Measurements from ENCODE around the gene CD86.
"Not testable (repeated sequence)": the region's sequence is repeated elsewhere in the genome, so short reads cannot be mapped to it uniquely, and the experiment has no call there.

Gene CD86, protein sequence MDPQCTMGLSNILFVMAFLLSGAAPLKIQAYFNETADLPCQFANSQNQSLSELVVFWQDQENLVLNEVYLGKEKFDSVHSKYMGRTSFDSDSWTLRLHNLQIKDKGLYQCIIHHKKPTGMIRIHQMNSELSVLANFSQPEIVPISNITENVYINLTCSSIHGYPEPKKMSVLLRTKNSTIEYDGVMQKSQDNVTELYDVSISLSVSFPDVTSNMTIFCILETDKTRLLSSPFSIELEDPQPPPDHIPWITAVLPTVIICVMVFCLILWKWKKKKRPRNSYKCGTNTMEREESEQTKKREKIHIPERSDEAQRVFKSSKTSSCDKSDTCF

DNA sequence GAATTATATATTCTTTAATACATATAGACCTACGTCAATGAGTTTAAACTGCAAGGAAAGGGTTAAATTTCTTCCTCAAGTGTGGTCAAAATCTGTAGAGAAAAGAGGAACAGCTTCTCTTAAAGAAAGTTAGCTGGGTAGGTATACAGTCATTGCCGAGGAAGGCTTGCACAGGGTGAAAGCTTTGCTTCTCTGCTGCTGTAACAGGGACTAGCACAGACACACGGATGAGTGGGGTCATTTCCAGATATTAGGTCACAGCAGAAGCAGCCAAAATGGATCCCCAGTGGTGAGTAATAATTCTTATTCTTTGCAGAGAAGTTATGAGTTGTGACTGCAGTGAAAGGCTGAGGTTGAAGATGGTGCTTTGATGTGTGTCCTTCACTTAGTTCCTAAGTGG lies at the start of gene CD86:
Gene CD86 (plus strand): TSS at position 148 of the 400 bp plus-strand sequence. CDS start 128 bp downstream, at position 276.
- DNase-seq: peak; percentile 62

GRCh38 chr3:122006267-122006666 lies 48.9 kb upstream of the CD86 start:
- no peak for DNase-seq

DNA sequence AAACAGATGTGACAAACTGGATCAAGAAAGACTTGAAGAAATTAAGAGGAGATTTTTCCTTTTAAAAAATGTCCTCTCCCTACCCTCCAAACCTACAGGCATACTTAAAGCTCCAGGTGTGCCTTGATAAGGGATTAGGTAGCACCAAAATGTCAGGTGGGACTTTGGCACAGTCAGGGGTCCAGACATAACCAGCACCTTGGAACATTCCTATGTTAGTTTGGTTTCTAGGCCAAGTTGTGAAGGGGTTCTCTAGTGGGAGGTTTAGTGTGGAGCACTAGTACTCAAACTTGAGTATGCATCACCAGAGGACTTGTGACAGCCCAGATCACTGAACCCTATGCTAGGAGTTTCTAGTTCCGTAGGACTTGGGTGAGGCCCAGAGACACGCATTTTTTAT lies 47.0 kb upstream of the CD86 start:
- no peak for DNase-seq

- DNase-seq: no peak
Observed at GRCh38 chr3:122010506-122010905, 44.7 kb upstream of the CD86 start.

GRCh38 chr3:122011396-122011795 lies 43.8 kb upstream of the CD86 start:
- no peak for DNase-seq

DNA sequence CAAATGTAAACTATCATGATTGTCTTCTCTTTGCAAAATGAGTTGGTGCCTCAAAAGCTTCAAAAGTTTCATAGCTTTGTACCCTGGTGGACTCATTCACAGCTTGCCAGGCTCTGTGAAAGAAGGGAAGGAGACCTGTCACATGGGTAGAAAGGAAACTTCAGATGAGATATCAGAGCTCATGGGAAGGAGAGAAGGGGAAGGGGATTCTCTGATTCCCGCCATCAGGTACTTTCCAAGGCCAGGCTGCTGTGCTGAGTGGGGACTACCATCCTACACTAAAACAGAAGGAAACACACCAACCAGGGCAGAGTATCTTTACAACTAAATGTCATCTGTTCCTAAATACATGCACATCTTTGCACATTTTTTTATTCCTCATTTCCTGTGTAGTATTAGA lies 42.3 kb upstream of the CD86 start:
- no peak for DNase-seq

DNA sequence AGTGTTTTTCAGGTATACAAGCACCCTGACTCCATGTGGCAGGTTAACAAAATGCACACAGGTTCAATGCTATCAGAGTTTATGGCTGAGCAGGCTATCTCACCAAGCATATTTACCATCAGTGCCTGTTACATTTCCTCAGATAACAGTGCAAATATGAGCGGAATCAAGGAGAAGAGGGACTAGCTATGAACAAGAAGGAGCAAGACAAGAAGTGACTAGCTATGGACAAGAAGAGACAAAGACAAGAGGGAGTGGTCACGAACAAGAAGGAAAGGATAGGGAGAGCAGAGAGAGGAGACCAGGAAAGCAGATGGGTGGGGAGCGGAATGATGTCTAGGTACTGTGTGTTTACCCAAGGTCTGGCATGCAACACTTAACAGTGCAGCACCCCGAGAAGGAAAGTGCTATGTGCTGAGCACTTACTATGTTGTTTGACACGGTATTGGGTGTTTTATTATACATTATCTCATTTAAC lies 41.7 kb upstream of the CD86 start:
- DNase-seq: no peak

DNA sequence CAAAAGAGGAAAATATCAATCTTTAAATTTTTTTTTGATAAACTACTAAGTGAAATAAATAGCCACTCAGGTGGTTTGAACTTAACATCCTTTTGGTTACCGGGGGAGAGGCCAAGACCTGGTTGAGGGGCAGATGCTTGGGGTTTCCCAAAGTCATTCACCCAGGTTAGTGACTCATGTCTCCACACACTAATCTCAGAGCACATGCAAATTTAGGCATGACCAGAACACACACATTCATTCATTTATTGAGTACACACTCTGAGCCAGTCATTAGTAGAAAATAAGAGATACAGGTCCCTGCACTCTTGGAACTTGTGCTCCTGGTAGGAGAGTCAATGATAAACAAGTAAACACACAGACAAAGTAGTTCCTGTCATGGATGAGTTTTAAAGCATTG lies 40.4 kb upstream of the CD86 start:
- DNase-seq: no peak

DNA sequence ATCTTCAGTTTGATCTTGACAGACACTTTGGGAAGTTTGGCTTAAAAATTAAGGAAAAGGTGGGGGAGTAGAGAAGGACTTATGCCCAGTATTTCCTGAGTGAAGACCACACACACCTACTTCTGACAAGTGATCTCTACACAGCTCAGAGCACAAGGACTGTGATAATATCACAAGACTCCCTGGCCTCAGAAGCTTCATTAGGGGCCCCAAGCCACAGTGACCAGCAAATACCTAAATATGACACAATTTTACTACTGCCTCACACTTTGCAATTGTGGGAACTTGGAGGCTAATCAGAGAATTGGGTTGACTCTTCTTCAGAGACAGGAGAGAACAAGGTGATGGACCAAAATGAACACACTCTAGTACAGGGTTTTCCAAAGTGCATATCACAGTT lies 35.7 kb upstream of the CD86 start:
- peak; percentile 43 for DNase-seq

DNA sequence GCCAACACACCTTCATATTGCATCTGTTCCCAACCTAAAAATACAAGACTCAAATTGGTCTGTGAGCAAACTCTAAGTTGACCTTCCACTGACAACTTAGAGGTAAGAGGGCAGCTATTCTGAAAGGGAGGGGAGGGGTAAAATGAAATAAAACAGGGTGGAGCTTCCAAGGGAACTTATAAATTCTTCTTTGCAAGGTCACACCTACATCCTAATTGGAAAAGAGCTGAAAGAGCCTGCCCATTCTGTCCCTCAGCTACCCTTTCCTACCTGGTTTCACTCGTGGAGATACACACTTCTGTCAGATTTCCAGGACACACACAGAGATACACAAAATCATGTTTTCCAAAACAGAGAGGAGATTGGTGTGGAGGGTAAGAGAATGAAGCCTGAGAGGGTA lies 34.1 kb upstream of the CD86 start:
- DNase-seq: no peak

GRCh38 chr3:122021811-122022401 lies 33.3 kb upstream of the CD86 start, which contains the start of gene ILDR1:
Gene ILDR1 (minus strand): TSS chr3:122022247. CDS start chr3:122022077, 170 bp downstream.
- DNase-seq: no peak

DNA sequence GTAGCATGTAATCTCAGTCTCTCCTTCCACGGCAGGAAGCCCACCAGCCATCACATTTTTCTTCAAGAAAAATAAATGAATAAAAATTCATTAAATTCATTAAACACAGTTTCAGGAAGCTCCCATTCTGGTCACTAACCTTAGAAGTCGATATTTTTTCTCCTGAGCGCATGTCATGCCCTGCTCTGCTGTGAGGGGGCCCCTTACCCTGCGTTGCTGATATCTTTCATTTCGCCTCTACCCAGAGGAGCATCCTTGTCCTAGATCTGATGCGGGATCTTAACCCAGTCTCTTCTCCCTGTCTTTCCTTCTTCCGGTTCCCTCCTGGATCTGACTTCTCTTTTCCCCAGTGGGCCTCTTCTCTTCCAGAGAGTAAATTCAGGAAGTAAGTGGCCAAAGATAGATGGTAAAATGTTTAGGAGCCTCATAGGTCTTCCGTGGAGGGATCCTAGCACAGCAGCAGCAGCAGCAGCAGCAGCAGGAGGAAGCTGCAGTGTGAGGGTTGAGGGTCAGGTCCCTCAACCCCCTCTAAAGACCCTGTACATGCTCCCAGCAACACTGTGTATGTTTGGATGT lies 31.7 kb upstream of the CD86 start:
- DNase-seq: no peak

DNA sequence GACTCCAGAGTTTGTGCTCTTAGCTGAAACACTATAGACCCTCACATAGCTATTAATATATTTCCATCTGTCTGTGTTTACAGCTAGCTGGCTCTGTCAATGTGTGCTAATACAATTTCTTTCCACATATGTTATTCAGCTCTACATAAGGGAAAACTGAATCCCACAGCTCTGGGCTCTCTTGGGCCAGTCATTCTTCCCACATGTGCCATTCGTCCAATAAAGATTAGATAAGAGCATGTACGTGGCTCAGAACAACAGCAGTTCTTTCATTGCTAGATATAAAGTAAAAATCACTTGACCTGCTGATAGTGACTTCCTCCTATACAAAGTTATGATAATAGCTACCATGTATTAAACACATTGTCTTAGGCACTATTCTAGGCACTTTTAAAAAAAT lies 30.4 kb upstream of the CD86 start:
- peak; percentile 24 for DNase-seq

GRCh38 chr3:122025296-122025695 lies 29.9 kb upstream of the CD86 start:
- DNase-seq: peak; percentile 38

GRCh38 chr3:122030381-122031122 lies 24.6 kb upstream of the CD86 start:
- peak; percentile 42 for DNase-seq

GRCh38 chr3:122031123-122031468 lies 24.1 kb upstream of the CD86 start:
- no peak for DNase-seq

DNA sequence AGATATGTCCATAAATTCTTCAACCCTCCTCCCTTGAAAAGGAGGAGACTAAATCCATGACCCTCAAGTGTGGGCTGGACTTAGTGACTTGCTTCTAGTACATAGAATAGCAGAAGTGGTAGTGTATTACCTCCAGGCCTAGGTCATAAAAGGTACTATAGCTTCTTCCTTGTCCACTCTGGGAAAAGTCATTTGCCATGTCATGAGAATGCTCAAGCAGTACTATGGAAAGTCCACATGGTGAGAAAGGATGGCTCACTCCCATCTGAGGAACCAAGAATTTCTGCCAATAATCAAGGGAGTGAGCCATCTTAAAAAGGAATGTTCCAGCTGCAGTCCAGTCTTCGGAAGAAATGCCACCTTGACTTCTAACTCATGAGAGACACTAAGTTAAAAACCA lies 22.6 kb upstream of the CD86 start:
- DNase-seq: no peak

DNA sequence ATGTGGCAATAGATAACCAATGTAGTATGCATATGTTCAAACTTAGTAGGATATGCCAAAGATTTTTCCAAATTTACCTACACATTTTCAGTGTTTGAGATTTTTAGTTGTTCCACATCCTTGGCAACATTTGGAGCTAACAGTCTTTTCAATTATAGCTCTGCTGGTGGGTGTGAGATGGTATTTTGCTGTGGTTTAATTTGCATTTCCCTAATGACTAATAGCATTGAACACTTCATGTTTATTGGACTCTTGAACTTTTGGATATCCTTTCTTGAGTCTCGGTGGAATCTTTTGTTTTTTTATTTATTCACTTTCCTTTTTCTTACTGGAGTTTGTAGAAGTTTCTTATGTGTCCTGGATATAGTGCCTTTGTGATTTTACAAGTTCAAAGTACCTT lies 22.1 kb upstream of the CD86 start:
- no peak for DNase-seq

GRCh38 chr3:122047296-122047695 lies 7.9 kb upstream of the CD86 start:
- DNase-seq: not testable (repeated sequence)

- DNase-seq: not testable (repeated sequence)
Observed at GRCh38 chr3:122047773-122048172, 7.4 kb upstream of the CD86 start.

DNA sequence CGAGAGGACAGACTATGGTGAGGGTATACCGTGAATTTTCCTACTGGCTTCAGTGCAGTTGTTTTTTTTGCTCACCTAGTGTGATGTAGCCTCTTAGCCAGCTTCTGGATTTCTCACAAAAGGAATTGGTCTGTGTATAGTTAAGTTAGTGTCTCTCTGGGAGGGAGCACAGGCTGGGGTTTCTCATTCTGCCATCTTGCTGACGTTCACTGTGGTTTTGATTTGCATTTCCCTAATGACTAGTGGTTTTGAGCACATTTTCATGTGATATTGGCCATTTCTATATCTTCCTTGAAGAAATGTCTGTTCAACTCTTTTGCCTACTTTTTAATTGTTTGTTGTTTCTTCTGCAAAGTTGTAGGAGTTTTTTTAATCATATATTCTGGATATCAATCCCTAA lies 2.2 kb upstream of the CD86 start:
- DNase-seq: no peak

DNA sequence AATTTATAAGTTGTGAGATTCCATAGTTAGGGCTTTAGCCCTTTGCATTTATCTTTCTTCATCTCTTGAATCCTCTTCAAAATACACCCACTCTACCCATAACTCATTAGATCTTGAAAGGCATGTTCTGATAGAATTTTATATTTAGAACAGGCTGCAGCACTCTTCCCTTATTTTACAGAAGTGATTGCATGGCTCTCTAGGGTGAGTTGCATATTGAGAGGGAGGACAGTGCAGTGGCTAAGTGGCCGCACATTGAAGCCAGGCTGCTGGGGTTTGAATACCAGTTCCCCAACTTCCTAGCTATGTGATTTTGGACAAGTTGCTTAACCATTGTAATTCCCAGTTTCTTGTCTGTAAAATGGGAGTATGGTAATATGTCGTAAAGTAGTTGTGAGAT lies 2.5 kb downstream of the CD86 start:
- DNase-seq: no peak

DNA sequence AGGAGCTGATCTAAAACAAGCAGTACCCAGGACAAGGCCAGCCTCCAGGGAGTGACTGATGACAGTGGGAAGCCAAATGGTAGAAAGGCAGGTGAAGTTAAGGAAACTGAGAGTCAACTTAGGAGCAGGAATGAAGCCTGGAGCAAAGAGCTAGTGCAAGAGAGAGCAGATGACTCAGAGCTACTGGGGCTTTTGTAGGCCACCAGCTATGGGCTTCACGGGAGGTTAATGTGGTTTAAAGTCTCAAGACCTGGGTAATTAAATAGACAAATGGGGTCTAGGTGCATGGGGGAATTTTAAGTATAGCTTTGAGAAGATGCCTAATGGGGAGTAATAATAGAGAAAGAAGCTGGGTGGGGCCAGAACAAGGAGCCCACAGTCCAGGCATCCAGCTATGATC lies 3.1 kb downstream of the CD86 start:
- no peak for DNase-seq

All from hematopoietic multipotent progenitor cell treated with erythropoietin and hydrocortisone succinate and interleukin-3 and kit ligand, for 6 days (in vitro differentiated cells).